Measurements from ENCODE around the gene SLC9A9.

Gene SLC9A9

DNA sequence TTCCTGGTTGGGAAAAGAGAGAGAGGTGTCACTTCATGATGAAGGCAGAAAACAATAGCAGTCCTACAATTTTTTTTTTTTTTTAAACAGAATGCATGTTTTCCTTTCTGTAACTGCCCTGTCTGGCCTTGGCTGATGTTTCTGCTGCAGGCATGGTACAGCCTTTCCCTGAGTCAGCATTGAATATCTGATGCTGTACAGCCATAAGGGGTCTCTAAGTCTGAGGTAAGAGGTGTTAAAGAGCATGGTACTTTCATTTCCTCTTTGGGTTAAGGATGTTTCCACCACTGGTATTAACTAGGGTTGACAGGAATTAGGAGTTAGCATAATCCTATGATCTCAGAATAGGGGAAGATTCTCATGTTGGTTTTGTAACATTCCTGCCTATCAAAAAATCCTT lies 581.3 kb downstream of the SLC9A9 start:
- no peak for DNase-seq

DNA sequence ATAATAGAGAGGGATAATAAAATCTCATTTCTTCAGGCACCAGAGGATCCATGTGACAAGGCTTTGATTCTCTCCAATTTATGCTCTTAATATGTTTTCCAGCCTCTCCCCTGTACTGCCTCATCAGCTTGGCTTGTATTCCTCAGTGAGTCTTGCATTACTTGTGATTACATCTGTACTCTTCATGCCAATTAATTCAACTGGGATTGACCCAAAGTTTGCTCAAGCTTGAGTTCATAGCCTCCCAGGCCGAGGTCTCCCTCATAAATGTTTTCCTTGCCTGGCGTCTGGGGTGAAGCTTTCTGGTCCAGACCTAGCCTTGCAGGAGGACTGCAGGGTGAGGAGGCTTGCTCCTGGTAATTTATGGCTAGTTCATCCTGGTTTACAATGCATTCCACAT lies 581.8 kb downstream of the SLC9A9 start:
- no peak for DNase-seq

DNA sequence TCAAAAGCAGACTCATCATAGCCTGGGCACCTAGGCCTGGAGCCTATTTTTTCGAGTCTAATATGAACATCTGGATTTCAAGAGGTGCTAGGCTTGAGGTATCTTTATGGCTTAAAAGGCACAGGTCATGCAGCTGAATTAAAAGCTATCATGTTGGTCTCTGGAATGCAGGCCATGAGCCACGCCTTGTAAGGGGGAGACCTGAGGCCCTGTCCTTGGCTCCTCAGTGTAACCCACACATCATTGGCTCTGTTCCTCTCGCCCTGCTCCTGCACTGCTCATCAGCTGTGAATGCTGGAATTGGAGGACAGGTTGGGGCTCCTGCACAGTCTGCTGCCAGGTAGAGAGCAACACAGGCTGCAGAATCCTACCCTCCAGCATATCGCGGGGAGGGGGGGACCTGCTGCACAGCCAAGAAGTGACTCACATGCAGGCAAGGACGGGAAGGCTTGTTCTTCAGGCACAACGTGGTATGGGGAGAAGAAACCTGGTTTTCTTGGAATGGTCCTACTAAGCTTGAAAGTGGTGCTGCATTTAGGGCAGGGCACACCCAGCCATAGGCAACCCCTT lies 582.7 kb downstream of the SLC9A9 start:
- no peak for DNase-seq

DNA sequence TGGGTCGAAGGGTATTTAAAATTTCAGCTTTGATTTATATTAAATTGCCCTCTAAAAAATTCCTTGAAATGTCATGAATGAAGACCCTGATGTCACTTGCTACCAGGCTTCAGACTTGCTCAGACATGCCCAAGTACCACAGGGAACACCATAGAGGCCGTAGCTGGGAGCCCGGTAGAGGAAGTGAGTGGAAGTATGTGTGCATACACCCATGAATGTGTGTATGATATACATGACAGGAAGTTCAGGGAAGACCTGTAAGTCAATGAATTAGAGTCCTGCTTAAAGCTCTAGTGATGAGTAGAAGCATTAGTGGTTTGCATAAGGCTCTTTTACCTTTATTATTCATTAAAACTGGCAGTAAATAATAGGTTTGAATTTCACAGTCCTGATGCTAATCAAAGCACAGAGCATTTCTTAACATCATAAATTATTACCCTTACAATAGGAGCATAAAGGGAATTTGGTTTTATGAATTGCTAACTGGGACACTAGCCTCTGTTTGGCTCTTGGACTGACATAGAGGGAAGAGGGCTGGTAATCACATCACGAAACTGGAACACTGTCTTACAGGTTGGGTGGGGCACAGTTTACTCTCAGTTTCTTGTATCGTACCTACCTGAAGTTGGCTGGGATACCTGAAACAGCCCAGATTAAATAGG lies 584.3 kb downstream of the SLC9A9 start:
- no peak for DNase-seq

DNA sequence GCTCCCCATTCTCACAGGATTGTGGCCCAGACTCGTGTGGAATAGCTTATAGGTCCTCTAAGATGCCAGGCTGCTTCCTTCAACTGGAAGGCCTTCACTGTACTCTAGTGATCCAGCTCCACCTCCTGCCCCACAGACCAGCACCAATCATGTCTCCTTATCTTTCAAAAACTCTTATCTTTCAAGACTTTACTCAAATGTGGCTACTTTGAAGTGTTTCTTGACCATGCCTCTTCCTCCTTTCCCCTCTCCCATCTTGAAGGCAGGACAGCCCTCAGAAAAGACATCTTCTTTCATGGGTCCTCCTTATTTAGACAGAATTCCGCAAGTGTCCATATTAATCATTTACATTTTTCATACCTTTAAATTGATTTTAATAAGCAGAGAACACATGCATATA lies 586.4 kb downstream of the SLC9A9 start:
- DNase-seq = no peak

DNA sequence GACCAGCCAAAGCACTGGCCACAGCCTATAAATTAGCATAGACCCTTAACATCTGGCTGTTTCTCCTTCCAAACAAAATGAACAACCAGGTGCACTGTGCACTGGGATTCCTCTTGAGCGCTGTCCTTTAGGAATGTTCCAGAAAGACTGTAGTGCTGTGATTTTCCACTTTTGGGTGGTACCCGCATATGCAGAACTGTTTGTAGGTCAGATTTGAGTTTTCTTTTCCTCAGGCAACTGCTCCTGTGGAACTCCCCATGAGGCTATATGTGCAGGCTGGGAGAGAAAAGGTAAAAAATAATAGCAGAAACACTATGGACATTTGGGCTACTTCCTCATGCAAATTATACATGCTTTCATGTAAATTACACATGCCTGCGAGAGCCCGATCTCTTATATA lies 589.6 kb downstream of the SLC9A9 start:
- DNase-seq = no peak

DNA sequence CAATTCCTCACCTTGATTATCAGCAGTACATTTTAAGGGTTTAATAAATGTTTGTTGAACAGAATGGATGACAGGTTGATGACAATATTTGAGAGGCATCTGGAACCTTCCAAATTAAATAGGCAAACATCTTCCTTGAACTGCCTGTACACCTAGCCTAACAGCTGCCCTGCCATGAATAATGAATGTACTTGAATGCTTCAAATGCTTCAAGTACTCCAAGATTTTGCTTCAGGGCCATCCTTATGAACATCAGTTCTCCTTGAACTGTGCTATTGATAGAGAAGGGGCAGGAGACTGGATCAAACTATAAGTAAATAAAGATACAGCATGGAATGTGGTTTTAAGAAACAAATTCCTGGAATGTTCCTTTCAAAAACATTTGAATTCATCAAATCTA lies 591.9 kb downstream of the SLC9A9 start:
- no peak for DNase-seq

DNA sequence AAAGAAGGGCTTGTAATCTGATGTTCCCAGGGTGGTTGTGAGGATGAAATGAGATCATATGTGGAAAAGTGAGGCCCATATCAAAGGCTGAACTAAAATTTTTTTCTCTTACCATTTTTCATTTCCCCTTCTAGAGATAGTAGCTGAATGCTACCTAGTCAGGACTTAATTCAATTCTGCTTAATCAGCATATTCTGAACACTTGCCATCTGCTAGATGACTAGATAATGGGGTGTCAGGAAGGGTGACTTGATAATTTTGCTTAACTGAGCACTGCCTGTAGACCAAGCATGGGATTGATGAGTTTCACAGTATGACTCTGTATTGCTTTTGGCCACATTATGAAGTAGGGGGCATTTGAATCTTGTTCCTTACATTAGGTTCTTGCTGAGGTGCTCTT lies 592.5 kb downstream of the SLC9A9 start:
- DNase-seq = no peak

DNA sequence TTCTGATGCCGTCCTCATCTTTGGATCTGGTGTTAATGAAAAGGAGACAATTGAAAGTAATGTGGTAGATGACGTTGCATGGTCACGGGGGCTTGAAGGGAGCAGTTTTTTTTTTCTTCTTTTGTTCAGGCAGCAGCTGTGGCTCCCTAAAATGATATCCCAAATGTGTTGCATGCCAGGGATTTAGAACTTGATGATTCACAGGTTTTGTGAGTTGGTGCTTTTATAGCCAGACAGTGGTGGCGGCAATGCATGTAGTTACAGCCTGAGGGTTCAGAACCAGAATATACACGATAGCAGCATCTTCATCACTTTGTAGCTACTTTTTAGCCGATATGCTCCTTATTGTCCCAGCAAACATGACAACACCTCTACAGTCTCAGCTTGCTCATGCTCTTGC lies 595.3 kb downstream of the SLC9A9 start:
- DNase-seq = no peak

DNA sequence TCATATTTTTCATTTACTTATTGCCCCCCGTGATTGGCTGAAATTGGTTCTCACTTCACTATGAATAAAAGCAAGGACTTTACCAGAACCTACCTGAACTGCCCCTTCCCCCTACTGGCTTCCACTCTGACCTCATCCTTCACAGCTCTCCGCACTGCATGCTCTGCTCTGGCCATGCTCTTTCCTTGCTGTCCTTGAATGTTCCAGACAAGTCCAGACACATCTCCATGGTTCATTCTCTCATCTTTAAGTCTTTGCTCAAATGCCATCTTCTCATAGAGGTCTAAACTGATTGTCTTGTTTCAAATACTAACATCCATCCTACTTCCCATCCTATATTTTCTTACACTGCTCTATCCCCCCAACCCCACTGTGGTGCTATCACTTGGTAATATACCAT lies 599.3 kb downstream of the SLC9A9 start:
- no peak for DNase-seq

DNA sequence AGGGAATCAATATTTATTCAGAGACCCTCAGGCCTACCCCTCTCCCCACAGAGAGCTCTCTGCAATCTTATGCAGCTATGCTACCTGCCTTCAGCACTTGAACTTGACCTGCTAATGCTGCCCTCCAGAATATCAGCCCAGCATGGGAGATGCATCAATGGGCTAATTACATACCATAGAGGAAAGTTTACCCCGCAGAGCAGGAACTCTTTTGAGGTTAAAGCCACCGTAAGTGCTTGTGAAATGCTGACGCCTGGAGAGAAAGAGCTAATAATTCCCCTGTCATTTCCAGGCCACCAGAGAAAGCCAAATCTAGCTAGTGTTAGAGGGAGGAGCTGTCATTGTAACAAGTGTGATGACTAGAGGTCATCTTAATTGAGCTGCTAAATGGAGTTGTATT lies 601.2 kb downstream of the SLC9A9 start:
- DNase-seq = no peak

DNA sequence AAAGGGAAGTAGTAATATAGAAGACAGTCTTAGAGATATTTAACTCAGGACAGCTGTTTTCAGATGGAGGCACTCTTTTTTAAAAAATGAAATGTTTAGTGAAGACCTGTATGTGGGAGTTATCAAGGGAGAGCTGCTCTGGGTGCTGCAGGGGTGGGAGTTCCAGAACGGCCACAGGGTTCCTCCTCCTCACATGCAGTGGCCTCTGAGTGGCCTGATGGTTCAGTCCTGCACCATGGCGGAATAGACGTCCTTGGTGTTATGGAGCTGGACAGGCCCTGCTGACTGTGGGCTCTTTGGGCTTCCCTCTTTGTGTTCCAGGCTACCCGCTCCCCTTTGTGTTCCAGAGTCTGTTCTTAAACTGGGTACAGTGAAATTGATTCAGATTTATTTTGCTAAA lies 602.6 kb downstream of the SLC9A9 start:
- no peak for DNase-seq

DNA sequence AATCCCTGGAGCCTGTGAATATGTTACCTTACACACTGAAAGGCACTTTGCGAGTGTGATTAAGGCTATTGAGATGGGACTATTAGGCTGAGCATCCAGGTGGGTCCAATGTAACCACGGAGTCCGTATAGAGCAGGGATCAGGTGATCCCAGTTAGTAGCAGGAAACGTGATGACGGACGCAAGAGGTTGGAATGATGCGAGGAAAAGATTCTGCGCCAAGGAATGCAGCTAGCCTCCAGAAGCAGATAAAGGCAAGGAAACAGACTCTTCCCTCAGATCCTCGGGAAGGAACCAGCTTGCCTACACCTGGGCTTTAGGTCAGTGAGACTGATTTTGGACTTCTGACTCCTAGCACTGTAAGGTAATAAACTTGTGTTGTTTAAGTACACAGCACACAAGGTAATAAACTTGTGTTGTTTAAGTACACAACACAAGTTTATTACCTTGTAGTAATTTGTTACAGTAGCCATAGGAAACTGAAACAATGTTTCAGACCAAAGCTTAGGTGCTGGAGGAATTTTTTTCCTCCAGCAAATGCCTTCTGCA lies 603.7 kb downstream of the SLC9A9 start:
- no peak for DNase-seq

DNA sequence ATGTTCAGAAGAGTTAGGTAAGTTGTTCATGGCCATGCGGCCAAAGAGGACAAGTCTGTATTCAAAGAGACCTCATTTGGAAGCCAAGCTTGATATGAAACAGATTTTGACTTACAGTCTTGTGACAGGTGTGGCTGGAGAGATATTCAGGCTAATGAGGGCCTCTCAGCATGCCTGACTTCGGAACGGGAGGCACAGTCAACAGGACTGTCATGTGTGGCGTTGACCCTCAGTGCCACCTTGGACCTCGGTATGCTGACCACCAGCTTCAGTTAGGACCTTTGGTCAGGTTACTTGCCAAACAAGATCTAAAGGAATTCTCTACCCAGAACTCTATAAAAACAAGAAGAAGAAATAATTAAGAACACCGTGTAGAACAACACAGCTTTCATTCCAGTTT lies 604.6 kb downstream of the SLC9A9 start:
- DNase-seq = no peak

DNA sequence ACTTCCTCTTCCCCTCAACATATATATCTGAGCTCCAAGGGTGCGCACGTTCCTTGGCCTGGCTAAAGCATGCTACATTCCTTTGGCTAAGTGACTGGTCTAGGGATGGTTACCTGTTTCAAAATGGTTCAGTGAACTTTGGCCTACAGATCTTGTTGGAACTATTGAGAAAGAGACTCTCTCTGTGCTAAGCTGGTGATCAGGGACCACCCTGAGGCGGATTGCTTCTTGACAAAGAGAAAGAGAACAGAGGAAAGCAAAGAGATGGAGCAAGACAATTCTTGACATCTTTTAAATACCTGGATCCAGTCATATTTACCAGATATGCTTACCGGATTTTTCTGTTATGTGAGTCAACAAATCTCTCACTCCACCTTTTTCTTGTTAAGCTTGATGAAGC lies 605.6 kb downstream of the SLC9A9 start:
- no peak for DNase-seq

DNA sequence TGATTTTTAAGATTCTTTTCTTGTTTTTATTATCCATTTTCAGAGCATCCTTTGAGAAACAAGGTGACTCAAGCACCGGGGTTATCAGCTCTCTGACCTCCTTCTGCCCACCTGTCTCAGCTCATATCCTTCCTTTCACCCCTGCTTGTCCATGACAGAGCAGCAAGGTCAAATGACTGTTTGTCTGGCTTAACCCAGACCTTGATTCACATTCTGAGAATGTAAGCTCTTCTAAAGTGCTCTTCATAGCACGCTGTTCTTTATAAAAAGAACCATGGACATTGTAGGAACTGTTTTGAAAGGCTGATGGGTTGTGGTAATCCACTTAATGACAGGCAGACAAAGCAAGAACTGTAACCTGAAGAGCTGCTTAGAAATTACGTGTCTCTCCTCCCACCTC lies 606.2 kb downstream of the SLC9A9 start:
- no peak for DNase-seq

DNA sequence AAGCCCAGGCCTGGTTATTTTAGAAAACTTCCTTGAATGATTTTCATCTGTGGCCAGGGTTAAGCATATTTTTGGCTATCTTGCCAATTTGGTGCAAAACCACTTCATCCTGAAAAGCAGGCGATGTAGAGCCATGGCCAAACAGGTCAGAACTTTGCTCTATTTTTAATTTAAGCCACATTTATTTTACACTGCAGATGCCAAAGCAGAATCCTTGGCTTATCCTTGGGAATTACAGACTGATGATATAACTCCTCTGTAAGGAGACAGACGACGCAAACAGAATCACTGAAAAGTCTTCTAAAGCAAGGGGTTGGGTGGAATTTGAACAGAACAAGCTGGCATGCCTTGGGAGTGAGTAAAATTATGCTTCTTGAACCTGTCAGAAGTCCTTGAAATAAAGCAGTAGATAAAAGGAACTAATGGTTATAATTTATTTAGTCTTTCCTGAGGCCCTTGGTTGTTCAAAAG lies 606.8 kb downstream of the SLC9A9 start:
- DNase-seq = no peak

DNA sequence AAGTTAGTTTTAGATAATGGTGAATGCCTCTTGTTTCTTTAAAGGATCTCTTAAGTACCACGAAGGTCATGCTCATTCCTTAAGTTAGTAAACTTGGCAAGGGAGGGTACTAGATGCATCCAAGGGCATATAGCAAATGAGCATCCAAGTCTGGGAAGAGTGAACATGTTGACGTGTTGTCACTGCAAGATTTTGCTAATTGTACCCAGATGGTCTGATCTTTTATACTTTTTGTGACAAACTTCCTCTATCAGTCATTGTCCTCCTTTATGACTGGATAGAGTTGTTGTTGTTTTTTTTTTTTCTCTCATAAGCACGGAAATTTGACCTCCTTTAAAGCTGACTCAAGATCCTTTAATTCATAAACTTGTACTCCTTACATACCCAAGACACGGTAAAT lies 607.4 kb downstream of the SLC9A9 start:
- no peak for DNase-seq

DNA sequence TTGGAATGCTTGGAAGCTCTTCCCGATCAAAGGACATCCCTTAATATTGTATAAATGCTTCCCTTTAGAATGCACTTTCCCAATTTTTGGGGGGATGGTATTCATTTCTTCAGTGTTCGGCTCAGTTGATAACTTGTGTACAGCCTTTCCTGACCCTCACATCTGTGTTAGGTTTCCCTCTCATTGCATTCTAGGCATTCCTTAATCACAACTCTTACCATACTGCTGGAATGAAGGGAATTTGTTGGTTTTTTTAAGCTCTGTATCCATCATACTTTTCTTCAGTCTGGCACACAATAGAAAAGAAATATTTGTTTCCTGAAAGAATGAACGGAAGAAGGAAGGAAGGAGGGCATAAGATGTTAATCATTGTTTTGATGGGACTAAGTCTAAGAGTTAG lies 609.2 kb downstream of the SLC9A9 start:
- DNase-seq = no peak

DNA sequence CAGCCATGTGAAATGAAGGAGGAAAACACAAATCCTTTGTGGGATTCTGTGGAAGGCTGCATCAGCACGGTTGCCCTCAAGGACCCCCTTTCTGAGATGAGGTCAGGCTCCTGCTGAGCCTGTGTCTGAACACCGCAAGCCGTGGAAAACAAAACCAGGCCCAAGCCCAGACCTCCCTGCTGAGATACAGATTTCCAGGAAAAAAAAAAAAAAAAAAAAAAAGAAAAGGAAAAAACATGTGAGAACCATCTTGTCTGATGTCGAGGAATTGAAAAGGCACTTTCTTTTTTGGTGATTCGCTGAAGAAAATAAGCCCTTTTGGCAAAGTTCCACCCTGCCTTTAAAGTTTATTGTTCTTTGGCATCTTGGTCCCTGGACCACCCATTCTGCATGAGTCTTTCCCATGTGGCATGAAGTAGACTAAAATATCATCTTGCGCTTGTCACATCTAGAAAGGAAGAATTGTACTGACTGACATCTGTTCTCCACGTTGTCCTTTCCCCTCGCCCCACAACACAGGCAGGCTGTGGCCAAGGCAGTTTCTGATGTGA lies 611.1 kb downstream of the SLC9A9 start:
- no peak for DNase-seq

DNA sequence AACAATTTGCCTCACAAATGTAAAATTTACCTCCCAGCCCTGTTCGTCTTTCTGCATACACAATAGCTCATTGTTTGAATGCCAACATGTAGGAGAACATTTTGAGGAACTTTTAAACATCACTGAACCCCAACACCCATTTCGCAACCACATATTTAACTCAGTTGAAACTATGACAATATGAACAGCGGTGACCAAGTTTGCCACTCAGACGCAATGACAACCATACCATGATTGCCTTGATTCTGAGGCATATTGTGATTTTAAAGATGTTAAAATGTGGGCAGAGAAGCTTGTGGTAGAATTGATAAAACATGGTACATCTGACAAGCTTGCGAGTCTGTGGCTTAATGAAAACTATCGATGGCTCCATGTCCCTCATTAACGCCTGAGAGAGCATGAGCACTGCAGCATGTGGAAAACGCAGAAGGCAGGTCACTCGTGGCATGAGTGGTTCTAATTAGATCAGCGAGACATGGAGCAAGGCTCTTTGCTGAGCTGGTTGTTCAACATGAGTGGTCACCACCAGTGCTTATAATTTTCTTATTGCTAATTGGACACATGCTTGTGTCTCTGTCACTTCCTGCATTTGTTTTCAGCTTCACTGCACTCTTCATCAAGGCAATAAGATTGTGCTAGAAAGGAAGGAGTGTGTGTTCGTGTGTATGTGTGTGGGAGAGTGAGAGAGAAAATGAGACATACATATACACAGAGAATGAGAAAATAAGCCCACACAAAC lies 611.9 kb downstream of the SLC9A9 start:
- no peak for DNase-seq

DNA sequence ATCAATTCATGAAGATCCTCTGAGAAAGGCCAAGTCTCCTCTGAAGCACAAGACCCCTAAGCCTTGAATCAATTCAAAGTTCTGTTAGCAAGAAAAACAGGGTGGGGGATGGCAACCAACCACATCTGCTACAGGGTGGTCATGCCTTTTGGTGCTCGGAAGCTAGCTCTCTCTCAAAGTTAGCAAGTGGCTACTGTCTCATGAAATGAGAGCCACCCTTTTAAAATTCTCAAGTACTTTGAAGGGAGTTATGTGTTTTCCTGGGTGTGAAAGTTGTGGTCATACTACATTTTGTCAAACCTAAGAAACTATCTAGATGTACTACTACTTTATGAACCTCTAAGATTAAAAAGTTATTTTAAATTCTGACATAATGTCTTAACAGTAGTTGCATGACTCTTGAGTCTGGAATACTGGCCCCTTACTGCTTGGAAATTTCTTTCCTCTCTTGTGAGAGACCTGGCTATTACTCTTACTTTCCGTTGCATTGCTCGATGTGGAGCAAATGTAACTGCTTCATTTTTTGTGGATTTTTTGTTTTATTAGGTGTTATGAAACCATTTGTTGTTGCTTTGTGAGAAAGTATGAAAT lies 612.6 kb downstream of the SLC9A9 start:
- DNase-seq = no peak

DNA sequence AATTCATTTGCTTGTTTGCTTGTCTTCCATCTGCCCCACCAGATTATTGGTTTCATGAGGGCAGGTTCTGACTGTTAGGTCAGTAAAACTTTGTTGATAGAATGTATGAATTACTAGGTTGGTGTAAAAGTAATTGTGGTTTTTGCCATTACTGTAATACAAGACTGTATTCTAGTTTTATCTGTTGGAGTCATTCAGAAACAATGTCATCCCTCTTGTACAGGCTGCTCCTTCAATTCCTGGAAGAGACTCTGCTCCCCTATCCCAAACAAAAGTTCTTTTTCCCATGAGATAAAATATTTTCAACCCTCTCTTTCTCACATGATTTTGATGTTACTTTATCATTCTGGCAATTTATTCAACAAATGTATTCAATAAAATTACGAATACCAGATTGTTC lies 613.7 kb downstream of the SLC9A9 start:
- DNase-seq = no peak

DNA sequence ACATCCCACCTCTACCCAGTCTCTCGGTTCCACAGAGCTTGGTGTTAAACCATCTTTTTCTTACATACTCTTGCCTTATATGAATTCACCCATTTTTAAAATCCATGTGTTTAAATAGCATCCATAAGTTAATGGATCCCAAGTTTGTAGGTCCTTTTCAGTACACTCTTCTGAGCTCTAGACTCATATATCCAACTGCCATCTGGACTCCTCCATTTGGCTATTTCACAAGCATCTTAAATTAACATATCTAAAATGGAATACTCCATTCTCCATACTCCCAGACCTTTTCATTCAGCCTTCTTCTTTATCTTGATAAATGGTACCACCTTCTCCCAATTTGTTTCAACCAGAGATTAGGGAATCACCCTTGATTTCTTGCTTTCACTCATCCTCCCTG lies 615.3 kb downstream of the SLC9A9 start:
- DNase-seq = no peak
